HepG2 (cell line): ENCODE measurements around the gene S100A16. TPM values are rescaled to one million over a fixed set of nuclear protein-coding genes. Genes with fewer than 3 reads are reported as not detected.

Experiments
- ATAC-seq: fragments of 200-7000 bp; cut with Tn5 transposase; 3 replicates; pipeline ENCODE4 v1.9.1; 2020; ENCODE audit warnings: mild to moderate bottlenecking, moderate library complexity
- BruUV-seq: library from RNA; stranded (reverse); fragments of 400-500 nt; replicated peaks from 2 replicates; lab custom pipeline; 2021; lab: Mats Ljungman, UMichigan
- CTCF ChIA-PET: fragments of 300-600 bp; formaldehyde crosslinking; extraction: SDS; loops from one replicate; lab custom pipeline; 2021; ENCODE audit warnings: low total read pairs, inconsistent platforms, low intra/inter-chr PET ratio; lab: Yijun Ruan, JAX
- POLR2A ChIA-PET: fragments of 350-600 bp; sonication (Branson Sonifier 250); formaldehyde crosslinking; loops from one replicate; lab custom pipeline; 2020; ENCODE audit warnings: antibody characterized with exemption, inconsistent platforms; lab: Yijun Ruan, JAX
- DNase-seq: peaks from one replicate; pipeline ENCODE4 v3.0.0-alpha.2; 2015; ENCODE audit warnings: low spot score
- FAIRE-seq: peaks from 3 replicates; lab custom pipeline; 2011; peaks lifted over from hg19 to GRCh38; lab: Jason Lieb, UNC
- H2AFZ ChIP-seq: one replicate; pipeline ENCODE4 v1.6.1; 2011; ENCODE audit warnings: low read length, inconsistent platforms
- H3K27ac ChIP-seq: fragments of 300-600 bp; 3 replicates; pipeline ENCODE4 v1.8.0; 2011; ENCODE audit warnings: mixed run types, mild to moderate bottlenecking, mixed read lengths, low read length, inconsistent platforms; ENCODE audit not compliant: insufficient read depth; ENCODE audit errors: extremely low read length
- H3K27me3 ChIP-seq, 2 experiments: fragments of 200-600 bp in 1 of 2; 2 replicates in 1 of 2; 3 replicates in 1 of 2; pipeline versions ENCODE4 v1.6.0 to v1.8.0; 2011; ENCODE audit warnings: low read length in 2 of 2, mild to moderate bottlenecking in 2 of 2, moderate library complexity in 2 of 2, inconsistent platforms in 1 of 2; ENCODE audit not compliant: insufficient read depth in 2 of 2, control insufficient read depth in 1 of 2
- H3K36me3 ChIP-seq, 2 experiments: fragments of 200-600 bp in 1 of 2; replicated peaks in 1 of 2; 2 replicates in 1 of 2; 3 replicates in 1 of 2; pipeline versions ENCODE4 v1.5.1 to v1.8.0; 2011; ENCODE audit warnings: low read length in 2 of 2, inconsistent platforms in 1 of 2; ENCODE audit not compliant: insufficient read depth in 2 of 2, control insufficient read depth in 1 of 2
- H3K4me1 ChIP-seq: 2 replicates; pipeline ENCODE4 v1.5.1; 2012; ENCODE audit warnings: low read length, inconsistent platforms; ENCODE audit not compliant: insufficient read depth
- H3K4me2 ChIP-seq: 2 replicates; pipeline ENCODE4 v1.6.0; 2011; ENCODE audit warnings: low read depth, low read length, inconsistent platforms
- H3K4me3 ChIP-seq, 3 experiments: fragments of 200-600 bp in 1 of 3; sonication (generic), shearing (Covaris generic) in 1 of 3; replicated peaks in 1 of 3; 2 replicates each; pipeline ENCODE4 v1.5.1; 2011 to 2016; ENCODE audit warnings: low read length in 3 of 3, inconsistent platforms in 2 of 3, low read depth in 2 of 3, mild to moderate bottlenecking in 2 of 3, control low read depth in 1 of 3, mixed read lengths in 1 of 3; ENCODE audit not compliant: insufficient read depth in 1 of 3
- H3K79me2 ChIP-seq: one replicate; pipeline ENCODE4 v1.6.1; 2011; ENCODE audit warnings: low read length, inconsistent platforms; ENCODE audit not compliant: insufficient read depth
- H3K9ac ChIP-seq: 2 replicates; pipeline ENCODE4 v1.6.0; 2011; ENCODE audit warnings: mild to moderate bottlenecking, low read depth, low read length, inconsistent platforms; ENCODE audit not compliant: insufficient read depth
- H3K9me3 ChIP-seq: 2 replicates; pipeline ENCODE4 v1.5.1; 2012; ENCODE audit warnings: mild to moderate bottlenecking, low read length
- H4K20me1 ChIP-seq: 2 replicates; pipeline ENCODE4 v1.6.0; 2011; ENCODE audit warnings: inconsistent platforms, mild to moderate bottlenecking, low read length, moderate library complexity; ENCODE audit not compliant: insufficient read depth
- FOXM1 ChIP-seq: sonication (generic); formaldehyde crosslinking; IDR thresholded peaks from 2 replicates; pipeline ENCODE4 v1.5.0; 2020; ENCODE audit warnings: missing genetic modification reagents
- NAIF1 ChIP-seq: sonication (generic); formaldehyde crosslinking; IDR thresholded peaks from 2 replicates; pipeline ENCODE4 v1.5.0; 2020; ENCODE audit warnings: mild to moderate bottlenecking, missing genetic modification reagents, borderline replicate concordance
- SP2 ChIP-seq: sonication (generic); formaldehyde crosslinking; IDR thresholded peaks from 2 replicates; pipeline ENCODE4 v1.5.1; 2020; ENCODE audit warnings: mild to moderate bottlenecking, missing genetic modification reagents
- ZEB1 ChIP-seq: IDR thresholded peaks from 2 replicates; pipeline ENCODE4 v1.6.1; 2012; ENCODE audit warnings: mild to moderate bottlenecking, low read depth, inconsistent platforms; ENCODE audit not compliant: insufficient replicate concordance
- ZNF160 ChIP-seq: sonication (generic); formaldehyde crosslinking; IDR thresholded peaks from 2 replicates; pipeline ENCODE4 v1.8.0; 2022; ENCODE audit warnings: mild to moderate bottlenecking, inconsistent platforms, missing genetic modification reagents
- ZNF33B ChIP-seq: sonication (generic); formaldehyde crosslinking; IDR thresholded peaks from 2 replicates; pipeline ENCODE4 v1.5.1; 2020; ENCODE audit warnings: mild to moderate bottlenecking, missing genetic modification reagents
- ZNF530 ChIP-seq: sonication (generic); formaldehyde crosslinking; IDR thresholded peaks from 2 replicates; pipeline ENCODE4 v1.5.0; 2020; ENCODE audit warnings: low read depth, mild to moderate bottlenecking, missing genetic modification reagents
- ZSCAN21 ChIP-seq: sonication (generic); formaldehyde crosslinking; IDR thresholded peaks from 2 replicates; pipeline ENCODE4 v1.8.0; 2022; ENCODE audit warnings: mild to moderate bottlenecking, missing genetic modification reagents, moderate library complexity, borderline replicate concordance
- WGBS: methylation state at CpG from one replicate; pipeline ENCODE4 v1.1.6; 2017; ENCODE audit warnings: low lambda C conversion rate; 5-methylcytosine and 5-hydroxymethylcytosine counted together
- in situ Hi-C: cut with HindIII; loops from 2 replicates; pipeline ENCODE4 v1.10.0; 2017; ENCODE audit warnings: low pct_unique_long_range_greater_than_20kb; ENCODE audit not compliant: extremely low pct_ligation_motif_present
- intact Hi-C: fragments of 100-400 bp; cut with micrococcal nuclease; formaldehyde crosslinking; loops from one replicate; pipeline ENCODE4 v1.10.0; 2022; ENCODE audit not compliant: unreplicated experiment
- polyA plus RNA-seq, 8 experiments: library from polyadenylated mRNA; depleted of rRNA in 3 of 8; stranded (reverse) in 7 of 8; unstranded in 1 of 8; fragments of >200 nt; fragmentation: Illumina TruSeq in 4 of 8; extraction: Trizol in 4 of 8; gene quantifications; 2 replicates each; pipeline versions ENCODE4 v1.2.1 to v1.2.3, GENCODE V29; 2011 to 2016; ENCODE audit warnings: low read depth in 4 of 8, missing spikeins in 1 of 8, mixed read lengths in 1 of 8; ENCODE audit not compliant: insufficient read depth in 1 of 8
- total RNA-seq, 5 experiments: library from RNA; depleted of rRNA; stranded (reverse); fragments of >200 nt; fragmentation: Illumina TruSeq; extraction: Trizol; gene quantifications; 2 replicates each; pipeline ENCODE4 v1.2.3, GENCODE V29; 2016; ENCODE audit warnings: low read depth in 1 of 5
- TF ChIP-seq, protein P1 (sequence below): sonication (generic); formaldehyde crosslinking; IDR thresholded peaks from one replicate; pipeline ENCODE4 v1.5.1; 2020; ENCODE audit warnings: mild to moderate bottlenecking, missing genetic modification reagents; ENCODE audit errors: not compliant biosample characterization

The S100A16 gene
- total and polyA plus RNA-seq, 2 of the 13 experiments (the other 11 are each of a cell fraction or from before 2014, with no cell fraction given) = 46.0 to 195 TPM

GRCh38 chr1:153578936-153579335, 34.0 kb downstream of the S100A16 start (continued):
- TF ChIP-seq ZSCAN21 = no peak

DNA sequence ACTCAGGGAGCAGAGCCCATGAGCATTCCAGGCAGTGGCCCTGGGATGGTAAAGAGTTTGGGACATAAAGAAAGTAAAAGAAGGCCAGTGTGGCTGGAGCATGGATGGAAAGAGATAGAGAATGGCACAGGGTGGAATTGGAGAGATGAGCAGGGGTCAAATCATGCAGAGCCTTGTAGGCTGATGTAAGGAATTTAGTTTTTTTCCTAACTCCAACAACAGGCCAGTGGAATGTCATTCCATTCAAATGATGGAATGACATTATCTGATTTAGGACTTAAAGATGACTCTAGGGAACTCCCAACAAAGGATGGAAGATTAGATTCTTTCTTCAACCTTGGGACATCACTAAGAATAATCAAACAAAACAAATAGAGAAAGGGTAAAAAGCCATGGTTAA, 34.4 kb downstream of the S100A16 start:
- Histone ChIP-seq H3K36me3 (no peaks in the 10 kb centered on the region), H3K4me1 (peaks cover 4% of the 10 kb centered on the region; the same call in 1 of the 2 replicates), H3K9ac (no peak overlapping the region), H3K27ac (no peak overlapping the region), H3K79me2 (no peaks in the 10 kb centered on the region), H3K9me3 (no peaks in the 10 kb centered on the region), H2AFZ (no peak overlapping the region), H3K4me2 (no peak overlapping the region), H3K4me3 (no peak overlapping the region), H4K20me1 (no peaks in the 10 kb centered on the region), H3K27me3 (no peaks in the 10 kb centered on the region; a peak in 1 of 5 replicates)
- intact Hi-C loops (no loop called here), in situ Hi-C loops (no loop called here)
- ATAC-seq (no peak), DNase-seq (no peak), FAIRE-seq (no peak)
- ChIA-PET POLR2A (interaction anchor here (1.4 to 1.5 kb wide), 2 partner anchors 10 to 59 kb away, joined by 3 read pairs; no protein-coding TSS in a partner anchor), CTCF (no interaction called here)
- BruUV-seq = no TSS peak
- TF ChIP-seq SP2 (CRISPR knock-in tag) = no peak
- no peak for TF ChIP-seq NAIF1
- TF ChIP-seq ZNF530 (CRISPR knock-in tag) = no peak
- TF ChIP-seq ZNF33B (CRISPR knock-in tag) = no peak

- H3K9me3 ChIP-seq = no peaks in the 10 kb centered on the region
- BruUV-seq = no TSS peak
- peaks cover 5% of the 10 kb centered on the region; the same call in 1 of the 2 replicates for H3K4me1 ChIP-seq
- H3K36me3 ChIP-seq = no peaks in the 10 kb centered on the region
- ATAC-seq = no peak
- H3K9ac ChIP-seq = no peak overlapping the region
- no peak overlapping the region for H2AFZ ChIP-seq
- in situ Hi-C loops (no loop called here), intact Hi-C loops (no loop called here)
- no peaks in the 10 kb centered on the region for H4K20me1 ChIP-seq
- no peak for DNase-seq
- no peaks in the 10 kb centered on the region for H3K79me2 ChIP-seq
- no peak for FAIRE-seq
- ChIA-PET POLR2A (interaction anchor here (1.1 to 1.5 kb wide), 4 partner anchors 9 to 60 kb away, joined by 3 to 5 read pairs (median 4); partner anchors contain the start of gene CHTOP), CTCF (no interaction called here)
- H3K27me3 ChIP-seq = no peaks in the 10 kb centered on the region; a peak in 1 of 5 replicates
- no peak overlapping the region for H3K4me3 ChIP-seq
- H3K27ac ChIP-seq = no peak overlapping the region
- WGBS = 17% methylated on average over 9 of the region's 9 CpGs
- no peak overlapping the region for H3K4me2 ChIP-seq
- TF ChIP-seq, protein P1, sequence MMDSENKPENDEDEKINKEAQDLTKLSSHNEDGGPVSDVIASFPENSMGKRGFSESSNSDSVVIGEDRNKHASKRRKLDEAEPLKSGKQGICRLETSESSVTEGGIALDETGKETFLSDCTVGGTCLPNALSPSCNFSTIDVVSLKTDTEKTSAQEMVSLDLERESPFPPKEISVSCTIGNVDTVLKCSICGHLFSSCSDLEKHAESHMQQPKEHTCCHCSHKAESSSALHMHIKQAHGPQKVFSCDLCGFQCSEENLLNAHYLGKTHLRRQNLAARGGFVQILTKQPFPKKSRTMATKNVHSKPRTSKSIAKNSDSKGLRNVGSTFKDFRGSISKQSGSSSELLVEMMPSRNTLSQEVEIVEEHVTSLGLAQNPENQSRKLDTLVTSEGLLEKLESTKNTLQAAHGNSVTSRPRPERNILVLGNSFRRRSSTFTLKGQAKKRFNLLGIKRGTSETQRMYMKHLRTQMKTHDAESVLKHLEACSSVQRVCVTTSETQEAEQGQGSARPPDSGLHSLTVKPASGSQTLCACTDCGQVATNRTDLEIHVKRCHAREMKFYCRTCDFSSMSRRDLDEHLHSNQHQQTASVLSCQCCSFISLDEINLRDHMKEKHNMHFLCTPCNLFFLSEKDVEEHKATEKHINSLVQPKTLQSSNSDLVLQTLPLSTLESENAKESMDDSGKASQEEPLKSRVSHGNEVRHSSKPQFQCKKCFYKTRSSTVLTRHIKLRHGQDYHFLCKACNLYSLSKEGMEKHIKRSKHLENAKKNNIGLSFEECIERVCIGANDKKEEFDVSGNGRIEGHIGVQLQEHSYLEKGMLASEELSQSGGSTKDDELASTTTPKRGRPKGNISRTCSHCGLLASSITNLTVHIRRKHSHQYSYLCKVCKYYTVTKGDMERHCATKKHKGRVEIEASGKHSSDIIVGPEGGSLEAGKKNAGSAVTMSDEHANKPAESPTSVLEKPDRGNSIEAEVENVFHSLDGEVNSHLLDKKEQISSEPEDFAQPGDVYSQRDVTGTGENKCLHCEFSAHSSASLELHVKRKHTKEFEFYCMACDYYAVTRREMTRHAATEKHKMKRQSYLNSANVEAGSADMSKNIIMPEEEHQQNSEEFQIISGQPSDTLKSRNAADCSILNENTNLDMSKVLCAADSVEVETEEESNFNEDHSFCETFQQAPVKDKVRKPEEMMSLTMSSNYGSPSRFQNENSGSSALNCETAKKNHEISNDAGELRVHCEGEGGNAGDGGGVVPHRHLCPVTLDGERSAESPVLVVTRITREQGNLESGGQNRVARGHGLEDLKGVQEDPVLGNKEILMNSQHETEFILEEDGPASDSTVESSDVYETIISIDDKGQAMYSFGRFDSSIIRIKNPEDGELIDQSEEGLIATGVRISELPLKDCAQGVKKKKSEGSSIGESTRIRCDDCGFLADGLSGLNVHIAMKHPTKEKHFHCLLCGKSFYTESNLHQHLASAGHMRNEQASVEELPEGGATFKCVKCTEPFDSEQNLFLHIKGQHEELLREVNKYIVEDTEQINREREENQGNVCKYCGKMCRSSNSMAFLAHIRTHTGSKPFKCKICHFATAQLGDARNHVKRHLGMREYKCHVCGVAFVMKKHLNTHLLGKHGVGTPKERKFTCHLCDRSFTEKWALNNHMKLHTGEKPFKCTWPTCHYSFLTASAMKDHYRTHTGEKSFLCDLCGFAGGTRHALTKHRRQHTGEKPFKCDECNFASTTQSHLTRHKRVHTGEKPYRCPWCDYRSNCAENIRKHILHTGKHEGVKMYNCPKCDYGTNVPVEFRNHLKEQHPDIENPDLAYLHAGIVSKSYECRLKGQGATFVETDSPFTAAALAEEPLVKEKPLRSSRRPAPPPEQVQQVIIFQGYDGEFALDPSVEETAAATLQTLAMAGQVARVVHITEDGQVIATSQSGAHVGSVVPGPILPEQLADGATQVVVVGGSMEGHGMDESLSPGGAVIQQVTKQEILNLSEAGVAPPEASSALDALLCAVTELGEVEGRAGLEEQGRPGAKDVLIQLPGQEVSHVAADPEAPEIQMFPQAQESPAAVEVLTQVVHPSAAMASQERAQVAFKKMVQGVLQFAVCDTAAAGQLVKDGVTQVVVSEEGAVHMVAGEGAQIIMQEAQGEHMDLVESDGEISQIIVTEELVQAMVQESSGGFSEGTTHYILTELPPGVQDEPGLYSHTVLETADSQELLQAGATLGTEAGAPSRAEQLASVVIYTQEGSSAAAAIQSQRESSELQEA (CRISPR knock-in tag) = no peak
- TF ChIP-seq ZEB1 (no peak), ZNF160 (CRISPR knock-in tag) (no peak), FOXM1 (CRISPR knock-in tag) (no peak)
Observed at GRCh38 chr1:153577624-153578051, 35.3 kb downstream of the S100A16 start.
